Measurements from ENCODE around the gene PSMB5. TPM values are rescaled to one million over a fixed set of nuclear protein-coding genes. Genes with fewer than 3 reads are reported as not detected.

Gene PSMB5
- total RNA-seq (2022) (162 and 173 TPM in 2 replicates), Bru-seq, nascent RNA (percentile 87 among the genes with signal in this experiment), BruChase-seq, experiment 1, labeled RNA remaining after a 6-hour chase (percentile 91 among the genes with signal in this experiment), BruChase-seq, experiment 2, labeled RNA remaining after a 2-hour chase (percentile 86 among the genes with signal in this experiment)
- long read RNA-seq, transcript PSMB5-202 (3 exons, 1,294 nt) = major isoform, 404 of 456 reads
- long read RNA-seq, transcript PSMB5-205 (4 exons, 1,117 nt) = minor isoform, 22 of 456 reads
- long read RNA-seq, transcript PSMB5-203 (3 exons, 900 nt) = minor isoform, 9 of 456 reads
- long read RNA-seq, partial matches to known transcripts = 4 of 456 reads
- long read RNA-seq, other reads (novel, unspliced or antisense) = 14 of 456 reads

DNA sequence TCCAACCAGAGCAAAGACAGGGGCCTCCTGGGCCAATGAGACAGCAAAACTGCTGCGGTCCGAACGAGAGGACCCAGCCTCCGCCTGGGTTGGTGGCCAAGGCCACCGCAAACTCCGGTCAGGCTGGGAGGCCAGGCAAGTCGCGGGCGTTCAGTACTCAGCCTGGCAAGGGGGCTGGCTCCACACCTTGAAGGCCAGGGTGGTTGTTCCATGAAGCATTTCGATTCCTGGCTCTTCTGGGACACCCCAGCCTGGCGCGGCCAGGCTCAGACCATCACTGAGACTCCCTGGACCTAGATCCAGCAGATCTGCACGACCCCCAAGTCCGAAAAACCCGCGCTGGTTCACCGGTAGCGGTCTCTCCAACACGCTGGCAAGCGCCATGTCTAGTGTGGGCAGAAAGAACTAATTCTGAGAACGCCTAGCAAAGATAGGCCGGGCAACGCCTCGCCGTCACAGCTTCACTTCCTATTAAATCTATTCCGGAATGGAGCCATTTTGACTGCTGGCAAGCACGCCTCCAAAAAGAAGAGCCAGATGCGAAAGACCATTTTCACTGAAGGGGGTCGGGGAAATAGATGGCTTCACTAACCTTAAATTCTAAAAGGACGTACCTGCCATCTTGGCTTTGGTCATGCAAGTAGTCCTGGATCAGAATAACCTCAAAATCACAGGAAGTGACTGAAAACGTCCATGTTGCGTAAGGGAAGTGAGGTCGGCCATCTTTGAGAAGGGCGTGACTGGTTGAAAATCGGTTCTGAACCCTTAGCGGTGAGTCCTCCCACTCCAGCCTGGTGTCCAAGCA is at the start of gene PSMB5:
PSMB5 (minus strand) TSS at position 403 of the 805 bp plus-strand sequence; CDS start at position 384, 19 bp downstream.
- peaks cover 8% of the 10 kb centered on the region for H3K4me1 Mint-ChIP-seq (ENCODE audit: insufficient read depth, unreplicated experiment)
- peak; percentile 96 for DNase-seq (ENCODE audit: unreplicated experiment)
- no peaks in the 10 kb centered on the region for H3K27me3 Mint-ChIP-seq (ENCODE audit: insufficient read depth, unreplicated experiment)
- intact Hi-C loops (cut with micrococcal nuclease) = no loop called here
- no peak for TF ChIP-seq CTCF (IDR thresholded peaks at IDR 0.05; ENCODE audit: unreplicated experiment)
- ChIA-PET CTCF (interaction anchor here (0.6 to 1.9 kb wide), 8 partner anchors 13 to 266 kb away, joined by 3 to 13 read pairs (median 4); no protein-coding TSS in a partner anchor), POLR2A (interaction anchor here (0.6 to 2.8 kb wide), 14 partner anchors 9 to 287 kb away, joined by 3 to 26 read pairs (median 4); partner anchors contain the start of genes ACIN1, AJUBA, C14orf119 and CDH24)
- no TSS peak for BruUV-seq (replicated peaks)
- H3K36me3 Mint-ChIP-seq (ENCODE audit: insufficient read depth, unreplicated experiment) = peaks cover 53% of the 10 kb centered on the region
- peak within 1 kb of the TSS; percentile 99 for H3K27ac Mint-ChIP-seq (ENCODE audit: low read depth, unreplicated experiment)
- H3K9me3 Mint-ChIP-seq (ENCODE audit: unreplicated experiment) = no peaks in the 10 kb centered on the region
- peak within 1 kb of the TSS; percentile 92 for H3K4me3 Mint-ChIP-seq (ENCODE audit: unreplicated experiment)

DNA sequence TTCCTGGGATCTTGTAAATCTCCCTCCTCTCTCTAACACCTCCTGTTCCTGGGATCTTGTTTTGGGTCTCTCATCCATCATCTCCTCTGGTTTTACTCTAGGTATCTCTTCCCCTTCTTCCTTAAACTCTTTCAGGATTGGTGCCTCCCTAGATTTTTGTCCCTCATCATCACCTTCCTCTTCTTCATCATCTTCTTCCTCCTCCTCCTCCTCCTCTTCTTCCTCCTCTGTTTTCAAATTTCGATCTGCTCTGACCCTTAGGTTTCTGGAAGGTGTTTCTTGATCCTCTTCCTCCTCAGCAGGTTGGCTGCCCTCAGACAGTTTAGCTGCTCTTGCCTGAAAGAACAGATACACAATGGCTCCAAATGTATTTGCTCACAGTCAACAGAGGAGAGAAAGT is 45.8 kb upstream of the PSMB5 start:
- Mint-ChIP-seq H3K4me3 (ENCODE audit: unreplicated experiment) (no peak overlapping the region), H3K9me3 (ENCODE audit: unreplicated experiment) (no peaks in the 10 kb centered on the region), H3K4me1 (ENCODE audit: insufficient read depth, unreplicated experiment) (peaks cover 25% of the 10 kb centered on the region), H3K27ac (ENCODE audit: low read depth, unreplicated experiment) (peak overlapping the region; percentile 79), H3K27me3 (ENCODE audit: insufficient read depth, unreplicated experiment) (no peaks in the 10 kb centered on the region), H3K36me3 (ENCODE audit: insufficient read depth, unreplicated experiment) (peaks cover 96% of the 10 kb centered on the region)
- ChIA-PET CTCF (interaction anchor here (0.6 to 8.5 kb wide), 6 partner anchors 8 to 218 kb away, joined by 3 to 110 read pairs (median 6); no protein-coding TSS in a partner anchor), POLR2A (interaction anchor here (0.7 to 1.7 kb wide), 5 partner anchors 8 to 15 kb away, joined by 3 to 14 read pairs (median 4); partner anchors contain the start of genes ACIN1 and C14orf119)
- intact Hi-C loops (cut with micrococcal nuclease) = no loop called here
- BruUV-seq (replicated peaks) = no TSS peak
- DNase-seq (ENCODE audit: unreplicated experiment) = no peak
- TF ChIP-seq CTCF (IDR thresholded peaks at IDR 0.05; ENCODE audit: unreplicated experiment) = no peak

GRCh38 chr14:23079716-23080115 is 45.0 kb upstream of the PSMB5 start:
- peak overlapping the region; percentile 79 for H3K27ac Mint-ChIP-seq (ENCODE audit: low read depth, unreplicated experiment)
- BruUV-seq (replicated peaks) = no TSS peak
- TF ChIP-seq CTCF (IDR thresholded peaks at IDR 0.05; ENCODE audit: unreplicated experiment) = no peak
- H3K36me3 Mint-ChIP-seq (ENCODE audit: insufficient read depth, unreplicated experiment) = peaks cover 96% of the 10 kb centered on the region
- no peaks in the 10 kb centered on the region for H3K27me3 Mint-ChIP-seq (ENCODE audit: insufficient read depth, unreplicated experiment)
- CTCF ChIA-PET = interaction anchor here (0.6 to 8.5 kb wide), 6 partner anchors 8 to 246 kb away, joined by 3 to 110 read pairs (median 31); partner anchors contain the start of gene CDH24
- no peak overlapping the region for H3K4me3 Mint-ChIP-seq (ENCODE audit: unreplicated experiment)
- POLR2A ChIA-PET = interaction anchor here (0.6 kb wide), 1 partner anchor 99 kb away, joined by 3 read pairs; no protein-coding TSS in a partner anchor
- no peaks in the 10 kb centered on the region for H3K9me3 Mint-ChIP-seq (ENCODE audit: unreplicated experiment)
- DNase-seq (ENCODE audit: unreplicated experiment) = no peak
- intact Hi-C loops (cut with micrococcal nuclease) = loop anchor here (2.0 to 5.0 kb wide), 2 partner anchors 15 to 108 kb away; partner anchors contain the start of genes ACIN1 and C14orf119
- peaks cover 25% of the 10 kb centered on the region for H3K4me1 Mint-ChIP-seq (ENCODE audit: insufficient read depth, unreplicated experiment)

All from MCF 10A (cell line).